HG02973 (cell line): ENCODE results near the gene NCLN.

Experiments used
- ATAC-seq: cut with Tn5 transposase; IDR thresholded peaks from one replicate; pipeline ENCODE4 v1.9.1; 2021; ENCODE audit warnings: moderate library complexity; ENCODE audit not compliant: unreplicated experiment

NCLN gene, protein sequence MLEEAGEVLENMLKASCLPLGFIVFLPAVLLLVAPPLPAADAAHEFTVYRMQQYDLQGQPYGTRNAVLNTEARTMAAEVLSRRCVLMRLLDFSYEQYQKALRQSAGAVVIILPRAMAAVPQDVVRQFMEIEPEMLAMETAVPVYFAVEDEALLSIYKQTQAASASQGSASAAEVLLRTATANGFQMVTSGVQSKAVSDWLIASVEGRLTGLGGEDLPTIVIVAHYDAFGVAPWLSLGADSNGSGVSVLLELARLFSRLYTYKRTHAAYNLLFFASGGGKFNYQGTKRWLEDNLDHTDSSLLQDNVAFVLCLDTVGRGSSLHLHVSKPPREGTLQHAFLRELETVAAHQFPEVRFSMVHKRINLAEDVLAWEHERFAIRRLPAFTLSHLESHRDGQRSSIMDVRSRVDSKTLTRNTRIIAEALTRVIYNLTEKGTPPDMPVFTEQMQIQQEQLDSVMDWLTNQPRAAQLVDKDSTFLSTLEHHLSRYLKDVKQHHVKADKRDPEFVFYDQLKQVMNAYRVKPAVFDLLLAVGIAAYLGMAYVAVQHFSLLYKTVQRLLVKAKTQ

DNA sequence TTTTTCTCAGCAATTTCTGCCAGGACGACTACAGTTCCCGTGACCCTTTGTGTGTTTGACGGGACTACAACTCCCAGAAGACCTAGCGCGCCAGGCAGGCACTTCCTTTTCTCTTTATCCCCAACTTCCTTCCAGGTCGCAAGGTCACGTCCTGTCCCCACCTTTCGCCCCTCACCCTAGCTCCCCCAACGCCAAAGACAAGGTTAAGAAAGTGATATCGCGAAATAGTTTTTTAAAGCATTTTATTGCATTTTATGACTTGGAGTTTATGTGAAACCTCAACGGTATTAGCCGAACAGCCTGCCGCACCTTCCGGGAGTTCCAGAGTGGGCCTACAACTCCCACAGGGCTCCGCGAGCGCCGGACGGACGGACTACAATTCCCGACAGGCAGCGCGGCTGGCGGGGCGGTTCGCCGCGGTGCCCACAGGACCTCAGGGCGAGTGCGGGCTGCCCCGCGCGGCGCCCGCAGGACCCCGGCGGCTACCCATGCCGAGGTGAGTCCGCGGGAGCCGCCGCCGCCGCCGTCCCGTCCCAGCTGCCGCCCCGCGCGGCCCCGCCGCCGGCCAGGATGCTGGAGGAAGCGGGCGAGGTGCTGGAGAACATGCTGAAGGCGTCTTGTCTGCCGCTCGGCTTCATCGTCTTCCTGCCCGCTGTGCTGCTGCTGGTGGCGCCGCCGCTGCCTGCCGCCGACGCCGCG is at the start of gene NCLN:
Gene NCLN (plus strand): TSS at position 470 of the 699 bp plus-strand sequence. CDS start 101 bp downstream, at position 571.
- peak; percentile 61 for ATAC-seq

DNA sequence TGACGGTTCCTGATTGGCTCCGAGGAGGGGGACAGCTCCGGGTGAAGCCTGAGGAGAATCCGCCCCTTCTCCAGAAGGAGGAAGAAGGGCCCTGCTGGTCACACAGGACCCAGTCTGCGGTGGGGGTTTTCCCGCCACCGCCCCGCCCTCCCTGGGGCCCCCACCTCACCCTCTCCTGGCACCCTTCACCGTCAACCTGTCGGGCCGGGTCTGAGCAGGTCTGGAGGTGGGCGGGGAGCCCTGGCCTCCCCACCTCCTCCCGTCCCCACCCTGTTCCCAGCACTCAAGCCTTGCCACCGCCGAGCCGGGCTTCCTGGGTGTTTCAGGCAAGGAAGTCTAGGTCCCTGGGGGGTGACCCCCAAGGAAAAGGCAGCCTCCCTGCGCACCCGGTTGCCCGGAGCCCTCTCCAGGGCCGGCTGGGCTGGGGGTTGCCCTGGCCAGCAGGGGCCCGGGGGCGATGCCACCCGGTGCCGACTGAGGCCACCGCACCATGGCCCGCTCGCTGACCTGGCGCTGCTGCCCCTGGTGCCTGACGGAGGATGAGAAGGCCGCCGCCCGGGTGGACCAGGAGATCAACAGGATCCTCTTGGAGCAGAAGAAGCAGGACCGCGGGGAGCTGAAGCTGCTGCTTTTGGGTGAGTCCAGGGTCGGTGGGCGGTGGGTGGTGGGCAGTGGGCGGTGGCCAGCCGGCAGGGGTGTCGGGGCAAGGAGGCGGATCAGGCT is 49.6 kb upstream of the NCLN start, which contains the start of gene GNA15:
Gene GNA15 (plus strand): TSS at position 73 of the 723 bp plus-strand sequence. CDS start 418 bp downstream, at position 491.
- no peak for ATAC-seq

DNA sequence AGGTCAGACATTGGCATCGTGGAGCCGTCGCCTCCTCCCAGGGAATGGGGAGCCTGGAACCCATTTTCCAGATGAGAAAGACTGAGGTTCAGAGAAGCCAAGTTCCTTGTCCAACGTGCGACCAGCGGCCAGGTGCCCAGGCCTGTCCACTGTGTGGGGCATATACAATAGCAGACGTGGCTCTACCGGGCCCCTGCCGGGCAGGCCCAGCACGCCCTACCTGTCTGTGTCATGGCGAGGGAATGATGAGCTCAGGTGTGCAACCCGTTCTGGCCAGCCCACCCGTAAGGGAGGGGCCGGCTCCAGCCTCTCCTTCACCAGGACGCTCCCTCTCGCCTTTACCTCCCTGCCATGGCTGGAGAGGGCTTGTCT is 49.1 kb upstream of the NCLN start:
- no peak for ATAC-seq

DNA sequence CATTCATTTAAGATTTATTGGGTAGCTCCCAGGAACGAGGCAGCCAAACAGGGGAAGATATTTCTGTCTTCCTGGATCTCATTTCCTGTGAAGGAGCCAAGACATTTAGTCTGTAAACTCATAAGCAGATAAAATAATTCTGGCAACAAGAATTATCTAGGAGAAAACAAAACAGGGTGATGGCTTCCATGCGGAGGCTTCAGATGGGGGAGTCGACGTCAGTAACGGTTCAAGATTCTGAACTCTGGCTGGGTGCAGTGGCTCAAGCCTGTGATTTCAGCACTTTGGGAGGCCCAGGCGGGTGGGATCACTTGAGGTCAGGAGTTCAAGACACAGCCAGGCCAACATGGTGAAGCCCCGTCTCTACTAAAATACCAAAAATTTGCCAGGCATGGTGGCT is 48.6 kb upstream of the NCLN start:
- no peak for ATAC-seq

DNA sequence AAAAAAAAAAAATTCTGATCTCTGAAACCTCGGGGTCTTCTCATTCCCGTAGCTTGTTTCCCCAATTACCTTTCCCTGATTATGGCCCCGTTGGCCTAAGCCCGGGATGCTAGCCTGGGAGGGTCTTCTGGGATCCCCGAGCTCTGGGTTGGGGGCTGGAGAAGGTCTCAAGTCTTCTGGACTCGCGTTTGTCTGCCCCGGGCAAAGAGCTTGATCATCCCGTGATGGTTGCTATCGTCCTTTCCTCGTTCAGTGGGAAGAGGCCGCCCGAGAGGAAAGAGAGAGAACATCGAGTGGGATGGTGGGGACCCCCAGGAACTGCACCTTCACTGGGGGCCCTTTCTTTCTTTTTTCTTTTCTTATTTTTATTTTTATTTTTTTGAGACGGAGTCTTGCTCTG is 47.5 kb upstream of the NCLN start:
- ATAC-seq: no peak

DNA sequence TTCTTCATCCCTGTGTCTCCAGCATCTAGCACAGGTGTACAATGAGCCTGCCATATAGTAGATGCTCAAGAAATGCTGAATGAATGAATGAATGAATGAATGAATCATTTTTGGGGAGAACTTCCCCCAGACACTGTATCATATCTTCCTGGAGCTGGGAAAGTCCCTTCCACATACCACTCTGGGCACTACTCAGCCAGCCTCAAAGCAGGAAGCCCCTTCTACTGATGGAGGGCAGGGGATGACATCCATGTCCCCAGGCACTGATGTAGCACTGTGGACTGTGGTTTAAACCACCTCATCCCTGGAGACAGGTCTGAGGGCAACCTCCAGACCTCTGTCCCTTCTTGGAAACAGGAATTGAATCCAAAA is 45.1 kb upstream of the NCLN start:
- ATAC-seq: no peak

DNA sequence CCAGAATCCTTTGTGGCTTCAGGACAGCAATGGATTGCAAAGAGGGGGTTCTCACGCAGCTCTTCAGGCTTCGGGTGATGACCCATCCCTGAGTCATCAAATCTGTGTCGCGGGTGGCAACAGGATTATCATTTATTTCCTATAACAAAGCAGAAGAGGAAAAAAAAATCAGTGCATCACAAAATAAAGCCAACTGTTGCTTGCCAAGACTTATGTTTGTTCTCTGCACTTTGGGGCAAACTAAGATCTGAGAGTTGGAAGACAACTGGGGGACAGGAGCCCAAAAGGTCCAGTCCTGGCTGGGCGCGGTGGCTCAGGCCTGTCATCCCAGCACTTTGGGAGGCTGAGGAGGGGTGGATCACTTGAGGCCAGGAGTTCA is 43.4 kb upstream of the NCLN start:
- no peak for ATAC-seq

DNA sequence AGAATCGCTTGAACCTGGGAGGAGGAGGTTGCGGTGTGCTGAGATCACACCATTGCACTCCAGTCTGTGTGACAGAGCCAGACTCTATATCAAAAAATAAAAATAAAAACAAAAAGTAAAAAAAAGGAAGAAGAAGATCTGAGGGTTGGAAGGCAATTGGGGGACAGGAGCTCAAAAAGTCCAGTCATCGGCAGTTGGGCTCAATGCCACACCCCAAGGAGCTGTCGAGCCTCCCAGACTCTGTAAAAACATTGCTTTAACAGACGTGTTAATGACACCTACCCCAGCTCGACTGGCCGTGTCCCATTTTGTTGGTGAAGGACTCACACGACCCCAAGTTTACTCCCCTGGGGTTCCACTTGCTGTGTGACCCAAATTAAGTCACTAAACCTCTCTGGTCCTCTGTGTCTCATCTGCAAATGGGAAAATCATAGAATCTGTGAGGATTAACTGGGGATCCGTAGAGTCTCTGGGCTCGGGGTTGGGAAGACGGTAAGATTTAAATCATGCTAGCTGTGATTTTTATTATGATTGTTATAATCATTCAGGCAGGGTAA is 42.9 kb upstream of the NCLN start:
- ATAC-seq: no peak

DNA sequence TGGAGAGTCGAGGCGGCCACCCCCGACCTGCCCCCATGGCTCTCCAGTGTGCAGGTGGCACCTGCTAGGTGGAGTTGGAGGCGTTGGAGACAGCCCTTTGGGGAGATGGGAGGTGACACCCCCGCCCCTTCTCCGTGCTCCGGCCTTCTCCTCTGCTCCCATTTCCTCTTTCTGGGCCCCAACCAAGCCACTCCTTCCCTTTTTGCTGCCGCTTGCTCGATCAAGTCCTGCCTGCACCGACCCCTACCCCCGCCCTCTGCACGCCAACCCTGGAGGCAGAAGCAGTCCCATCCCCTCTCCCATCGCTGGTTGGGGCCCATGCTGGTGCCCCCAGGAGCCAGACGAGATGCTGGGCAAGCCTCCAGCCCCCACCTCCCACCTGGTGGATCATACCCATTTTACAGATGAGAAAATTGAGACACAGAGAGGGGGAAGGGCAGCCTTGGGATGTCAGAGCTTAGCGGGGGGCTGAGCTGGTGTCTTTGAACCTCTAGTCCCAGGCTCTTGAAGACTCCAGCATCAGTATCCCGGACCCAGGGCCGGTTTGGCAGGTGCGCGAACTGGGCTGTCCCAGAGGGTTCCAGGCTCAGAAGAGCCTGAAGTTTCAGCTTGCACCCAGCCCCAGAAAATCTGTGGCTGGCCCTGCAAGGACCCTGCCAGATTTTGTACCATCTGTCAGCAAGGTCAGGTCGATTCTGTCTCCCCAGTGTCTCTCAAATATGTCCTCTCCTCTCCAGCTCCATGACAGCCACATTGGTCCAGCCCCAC is 39.6 kb upstream of the NCLN start:
- no peak for ATAC-seq

DNA sequence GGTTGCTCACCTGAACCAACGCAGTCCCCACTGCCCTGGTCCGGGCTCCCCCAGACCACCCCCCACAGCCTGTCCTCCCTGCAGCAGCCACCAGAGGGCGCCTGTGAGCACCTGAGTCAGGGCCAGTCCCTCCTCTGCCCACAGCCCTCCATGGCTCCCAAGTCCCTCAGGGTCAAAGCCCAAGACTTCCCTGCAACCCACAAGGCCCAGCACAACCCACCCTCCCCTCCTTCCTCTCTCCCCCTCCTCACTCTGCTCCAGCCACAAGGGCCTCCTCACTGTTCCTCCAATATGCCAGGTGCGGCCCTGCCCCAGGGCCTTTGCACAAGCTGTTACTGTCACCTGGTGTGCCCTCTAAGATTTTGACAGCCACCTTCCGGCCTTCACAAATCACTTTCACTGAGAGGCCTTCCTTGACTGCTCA is 39.0 kb upstream of the NCLN start:
- ATAC-seq: no peak

DNA sequence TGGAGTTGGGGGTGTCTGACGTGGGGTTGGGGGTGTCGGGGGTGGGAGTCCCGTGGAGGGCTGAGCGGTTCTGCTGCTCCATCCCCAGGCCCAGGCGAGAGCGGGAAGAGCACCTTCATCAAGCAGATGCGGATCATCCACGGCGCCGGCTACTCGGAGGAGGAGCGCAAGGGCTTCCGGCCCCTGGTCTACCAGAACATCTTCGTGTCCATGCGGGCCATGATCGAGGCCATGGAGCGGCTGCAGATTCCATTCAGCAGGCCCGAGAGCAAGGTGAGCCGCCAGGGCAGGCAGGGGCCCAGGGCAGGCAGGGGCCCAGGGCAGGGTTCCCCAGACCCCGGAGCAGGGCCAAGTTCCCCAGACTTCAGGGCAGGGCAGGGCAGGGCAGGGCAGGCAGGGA is 37.2 kb upstream of the NCLN start:
- no peak for ATAC-seq

DNA sequence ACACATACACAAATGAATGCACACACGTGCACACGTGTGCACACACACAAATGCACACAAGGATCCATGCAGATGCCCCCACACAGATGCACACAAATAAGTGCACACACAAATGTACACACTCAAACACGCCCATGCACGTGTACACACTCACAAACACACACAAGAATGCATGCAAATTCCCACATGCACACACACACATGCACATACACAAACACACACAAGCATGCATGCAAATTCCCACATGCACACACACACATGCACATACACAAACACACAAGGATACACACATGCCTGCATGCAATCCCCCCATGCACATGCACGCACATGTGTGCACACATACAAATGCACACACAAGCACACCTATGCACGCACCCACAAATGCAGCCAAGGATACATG is 36.6 kb upstream of the NCLN start:
- no peak for ATAC-seq

DNA sequence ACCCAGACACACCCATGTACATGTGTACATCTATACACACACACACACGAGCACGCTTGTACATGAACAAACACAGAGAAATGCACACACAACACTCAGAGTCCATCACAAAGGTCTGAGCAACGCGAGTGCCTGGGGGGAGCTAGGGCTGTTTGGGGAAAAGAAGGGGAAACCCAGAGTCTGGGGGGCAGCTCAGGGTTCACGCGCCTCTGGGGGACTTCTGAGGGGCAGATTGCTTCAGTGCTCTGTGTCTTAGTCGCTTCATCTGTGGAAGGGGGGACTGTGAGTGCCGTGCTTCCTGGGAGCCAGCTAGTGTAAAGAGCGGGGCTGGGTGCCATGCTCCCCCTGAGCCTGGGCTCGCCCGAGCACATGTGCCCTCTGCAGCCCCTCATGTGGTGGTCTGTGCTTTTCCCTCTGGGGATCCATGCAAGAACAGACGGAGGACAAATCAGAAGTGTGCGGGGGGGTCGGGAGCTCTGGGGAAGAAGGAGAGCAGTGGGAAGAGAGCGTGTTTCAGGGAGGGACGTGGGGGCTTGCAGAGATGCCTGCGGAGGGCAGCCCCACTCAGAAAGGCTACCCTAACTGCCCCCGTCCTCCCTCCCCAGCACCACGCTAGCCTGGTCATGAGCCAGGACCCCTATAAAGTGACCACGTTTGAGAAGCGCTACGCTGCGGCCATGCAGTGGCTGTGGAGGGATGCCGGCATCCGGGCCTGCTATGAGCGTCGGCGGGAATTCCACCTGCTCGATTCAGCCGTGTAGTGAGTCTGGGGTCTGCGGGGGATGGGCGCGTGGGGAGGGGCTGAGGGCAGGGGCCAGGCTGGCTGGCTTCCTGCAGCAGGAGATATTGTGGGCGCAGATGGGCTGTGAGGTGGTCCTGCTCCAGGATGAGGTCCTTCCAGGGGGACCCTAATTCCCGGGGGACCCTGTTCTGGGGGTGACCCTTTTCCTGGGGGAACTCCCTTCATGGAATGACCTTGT is 35.9 kb upstream of the NCLN start:
- no peak for ATAC-seq

DNA sequence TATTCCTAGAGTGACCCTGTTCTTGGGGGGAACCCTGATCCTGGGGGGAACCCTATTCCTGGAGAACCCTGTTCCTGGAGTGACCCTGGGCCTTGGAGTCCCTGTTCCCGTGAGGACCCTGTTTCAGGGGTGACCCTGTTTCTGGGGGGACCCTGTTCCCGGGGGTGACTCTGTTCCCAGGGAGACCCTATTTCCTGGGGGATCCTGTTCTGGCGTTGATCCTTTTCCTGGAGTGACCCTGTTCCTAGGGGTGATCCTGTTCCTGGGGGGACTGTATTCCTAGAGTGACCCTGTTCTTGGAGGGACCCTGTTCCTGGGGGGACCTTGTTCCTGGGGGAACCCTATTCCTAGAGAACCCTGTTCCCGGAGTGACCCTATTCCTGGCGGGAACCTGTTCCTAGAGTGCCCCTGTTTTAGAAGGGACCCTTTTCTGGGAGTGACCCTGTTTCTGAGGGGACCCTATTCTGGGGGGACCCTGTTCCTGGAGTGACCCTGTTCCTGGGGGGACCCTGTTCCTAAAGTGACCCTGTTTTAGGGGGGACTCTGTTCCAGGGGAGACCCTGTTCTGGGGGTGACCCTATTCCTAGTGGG is 34.9 kb upstream of the NCLN start:
- no peak for ATAC-seq

DNA sequence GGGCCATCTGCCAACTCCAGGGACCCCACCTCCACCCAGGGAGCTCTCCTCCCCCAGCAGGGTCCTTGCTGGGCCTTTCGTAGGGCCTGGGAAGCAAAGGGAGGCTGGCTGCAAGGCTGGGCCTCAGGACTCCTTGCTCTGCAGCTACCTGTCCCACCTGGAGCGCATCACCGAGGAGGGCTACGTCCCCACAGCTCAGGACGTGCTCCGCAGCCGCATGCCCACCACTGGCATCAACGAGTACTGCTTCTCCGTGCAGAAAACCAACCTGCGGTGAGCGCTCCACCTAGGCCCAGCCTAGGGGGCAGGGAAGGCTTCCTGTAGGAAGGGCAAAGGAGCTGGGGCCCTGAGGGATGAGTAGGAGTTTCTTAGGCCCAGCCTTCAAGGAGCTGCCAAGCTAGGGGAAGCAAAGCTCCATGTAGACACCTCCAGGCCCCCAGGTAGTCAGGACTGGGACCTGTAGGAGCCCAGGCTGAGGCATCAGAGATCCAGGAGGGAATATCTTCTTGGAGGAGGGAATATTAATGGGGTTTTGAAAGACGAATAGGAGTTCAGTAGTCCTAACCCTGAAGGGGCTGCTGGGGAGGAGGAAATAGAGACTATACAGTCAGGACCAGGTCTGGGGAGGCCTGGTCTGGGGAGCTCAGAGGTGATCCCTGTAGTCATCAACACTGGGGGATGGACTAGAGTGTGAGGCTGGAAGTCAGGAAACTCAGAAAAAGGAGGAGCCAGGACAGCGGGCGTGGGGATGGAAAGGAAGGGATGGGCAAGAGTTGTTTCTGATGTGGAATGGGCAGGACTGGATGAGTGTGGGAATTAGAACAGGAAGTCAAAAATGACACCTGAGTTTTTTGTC is 33.9 kb upstream of the NCLN start:
- no peak for ATAC-seq

DNA sequence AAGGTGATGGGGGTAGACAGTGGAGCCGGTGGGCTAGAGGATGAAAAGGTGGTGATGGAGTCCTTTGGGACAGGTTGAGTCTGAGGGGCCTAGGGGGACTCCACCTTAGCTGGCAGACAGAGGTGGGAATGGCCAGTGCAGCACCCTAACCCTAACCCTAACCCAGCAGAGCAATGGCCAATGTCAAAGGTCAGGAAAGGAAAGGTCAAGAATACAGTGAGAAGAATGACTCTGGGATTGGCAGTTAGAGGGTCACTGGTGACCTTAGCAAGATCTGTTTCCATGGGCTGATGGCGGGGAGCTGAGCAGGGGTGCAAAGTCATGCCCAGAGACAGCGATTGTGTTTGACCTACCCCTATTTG is 33.3 kb upstream of the NCLN start:
- ATAC-seq: no peak

DNA sequence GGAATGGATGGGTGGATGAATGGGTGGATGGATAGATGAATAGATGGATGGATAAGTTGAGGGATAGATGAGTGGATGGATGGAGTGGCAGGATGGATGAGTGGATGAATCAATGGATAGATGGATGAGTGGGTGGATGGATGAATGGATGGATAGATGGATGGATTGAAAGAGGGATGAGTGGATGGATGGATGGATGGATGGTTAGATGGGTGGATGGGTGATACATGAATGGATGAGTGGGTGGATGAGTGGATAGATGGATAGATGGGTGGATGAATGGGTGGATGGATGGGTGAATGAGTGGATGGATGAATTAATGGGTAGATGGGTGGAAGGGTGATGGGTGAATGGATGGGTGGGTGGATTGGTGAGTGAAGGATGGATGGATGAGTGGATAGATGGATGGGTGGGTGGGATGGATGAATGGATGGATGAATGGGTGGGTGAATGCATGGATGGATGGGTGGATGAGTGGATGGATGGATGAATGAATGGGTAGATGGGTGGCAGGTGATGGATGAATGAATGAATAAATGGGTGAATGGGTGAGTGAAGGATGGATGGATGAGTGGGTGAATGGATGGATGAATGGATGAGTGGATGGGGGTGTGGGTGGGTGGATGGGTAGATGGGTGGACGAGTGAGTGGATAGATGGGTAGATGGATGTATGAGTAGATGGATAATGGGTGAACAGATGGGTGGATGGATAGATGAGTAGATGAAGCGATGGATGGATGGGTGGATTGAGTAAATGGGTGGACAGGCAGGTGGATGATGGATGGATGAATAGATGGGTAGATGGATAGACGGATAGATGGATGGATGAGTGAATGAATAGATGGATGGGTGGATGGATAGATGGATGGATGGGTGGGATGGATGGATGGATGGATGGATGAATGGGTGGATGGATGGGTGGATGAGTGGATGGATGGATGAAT is 32.2 kb upstream of the NCLN start:
- ATAC-seq: no peak
